GM21786 (cell line): ENCODE data around the gene SDK2.

ENCODE experiments used
- ATAC-seq: cut with Tn5 transposase; IDR thresholded peaks from one replicate; pipeline ENCODE4 v1.9.1; 2021; ENCODE audit not compliant: unreplicated experiment

The SDK2 gene

GRCh38 chr17:73429440-73430164 is 214.6 kb downstream of the SDK2 start:
- peak; percentile 72 for ATAC-seq

GRCh38 chr17:73427198-73427597 is 217.0 kb downstream of the SDK2 start:
- ATAC-seq: no peak

GRCh38 chr17:73424571-73424970 is 219.7 kb downstream of the SDK2 start:
- ATAC-seq: no peak

- no peak for ATAC-seq
Observed at GRCh38 chr17:73423806-73424205, 220.4 kb downstream of the SDK2 start.

- no peak for ATAC-seq
Observed at GRCh38 chr17:73423159-73423715, 221.0 kb downstream of the SDK2 start.

- ATAC-seq: no peak
Observed at GRCh38 chr17:73422121-73422520, 222.1 kb downstream of the SDK2 start.

- ATAC-seq: no peak
Observed at GRCh38 chr17:73420897-73421296, 223.3 kb downstream of the SDK2 start.

GRCh38 chr17:73419881-73420280 is 224.4 kb downstream of the SDK2 start:
- no peak for ATAC-seq

- ATAC-seq: no peak
Observed at GRCh38 chr17:73419051-73419450, 225.2 kb downstream of the SDK2 start.

- ATAC-seq: no peak
Observed at GRCh38 chr17:73415782-73416181, 228.5 kb downstream of the SDK2 start.

GRCh38 chr17:73414171-73414955 is 229.9 kb downstream of the SDK2 start:
- no peak for ATAC-seq

GRCh38 chr17:73412914-73413313 is 231.3 kb downstream of the SDK2 start:
- ATAC-seq: no peak

- no peak for ATAC-seq
Observed at GRCh38 chr17:73411313-73411747, 232.9 kb downstream of the SDK2 start.

GRCh38 chr17:73410586-73411312 is 233.5 kb downstream of the SDK2 start:
- no peak for ATAC-seq

- no peak for ATAC-seq
Observed at GRCh38 chr17:73404246-73404645, 240.0 kb downstream of the SDK2 start.

GRCh38 chr17:73402466-73402865 is 241.8 kb downstream of the SDK2 start:
- ATAC-seq: no peak

- ATAC-seq: no peak
Observed at GRCh38 chr17:73401911-73402310, 242.3 kb downstream of the SDK2 start.

- ATAC-seq: no peak
Observed at GRCh38 chr17:73400915-73401545, 243.2 kb downstream of the SDK2 start.

GRCh38 chr17:73399056-73399455 is 245.2 kb downstream of the SDK2 start:
- ATAC-seq: no peak

GRCh38 chr17:73397856-73398540 is 246.2 kb downstream of the SDK2 start:
- ATAC-seq: no peak
